NCI-H2196 (cell line): ENCODE data around the gene SLC6A1.

Experiments
- DNase-seq: peaks from one replicate; lab custom pipeline; 2025; ENCODE audit not compliant: unreplicated experiment; lab: John Stamatoyannopoulos, UW

Gene SLC6A1

DNA sequence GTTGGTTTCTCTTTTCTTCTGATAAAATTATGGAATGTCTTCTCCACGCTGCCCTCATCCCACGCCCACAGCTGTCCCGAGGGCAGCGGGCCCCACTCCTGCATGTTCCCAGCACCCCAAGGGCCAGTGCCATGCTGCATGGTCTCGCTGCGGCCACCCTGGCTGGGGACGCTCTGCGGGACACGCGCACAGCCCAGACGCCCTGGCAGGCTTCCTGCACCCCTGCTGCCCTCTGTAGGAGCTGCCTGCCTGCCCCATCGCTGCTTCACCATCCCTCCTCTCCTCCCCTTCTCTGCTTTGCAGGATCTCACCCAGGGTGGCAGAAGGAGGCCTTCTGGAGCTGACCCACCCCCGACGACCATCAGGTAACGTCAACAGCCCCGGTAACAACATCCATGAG, 22.8 kb downstream of the SLC6A1 start:
- no peak for DNase-seq

DNA sequence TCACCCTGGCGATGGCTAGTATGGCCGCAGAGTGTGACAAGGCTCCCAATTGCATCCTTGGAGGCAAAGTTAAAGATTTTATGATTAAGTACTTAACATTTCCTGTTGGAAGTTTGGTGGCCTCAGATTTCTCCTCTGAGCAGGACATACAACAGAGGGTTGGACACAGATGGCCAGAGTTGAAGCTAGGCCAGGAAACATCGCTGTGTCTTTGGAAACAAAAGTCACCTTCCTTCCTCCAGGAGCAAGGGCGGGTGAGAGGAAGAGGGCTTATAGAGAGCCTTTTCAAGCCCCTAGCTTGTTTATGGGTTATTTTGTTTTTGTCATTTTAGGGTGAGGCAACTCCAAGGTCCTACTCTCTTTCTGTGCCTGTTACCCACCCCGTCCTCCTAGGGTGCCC, 24.2 kb downstream of the SLC6A1 start:
- no peak for DNase-seq

DNA sequence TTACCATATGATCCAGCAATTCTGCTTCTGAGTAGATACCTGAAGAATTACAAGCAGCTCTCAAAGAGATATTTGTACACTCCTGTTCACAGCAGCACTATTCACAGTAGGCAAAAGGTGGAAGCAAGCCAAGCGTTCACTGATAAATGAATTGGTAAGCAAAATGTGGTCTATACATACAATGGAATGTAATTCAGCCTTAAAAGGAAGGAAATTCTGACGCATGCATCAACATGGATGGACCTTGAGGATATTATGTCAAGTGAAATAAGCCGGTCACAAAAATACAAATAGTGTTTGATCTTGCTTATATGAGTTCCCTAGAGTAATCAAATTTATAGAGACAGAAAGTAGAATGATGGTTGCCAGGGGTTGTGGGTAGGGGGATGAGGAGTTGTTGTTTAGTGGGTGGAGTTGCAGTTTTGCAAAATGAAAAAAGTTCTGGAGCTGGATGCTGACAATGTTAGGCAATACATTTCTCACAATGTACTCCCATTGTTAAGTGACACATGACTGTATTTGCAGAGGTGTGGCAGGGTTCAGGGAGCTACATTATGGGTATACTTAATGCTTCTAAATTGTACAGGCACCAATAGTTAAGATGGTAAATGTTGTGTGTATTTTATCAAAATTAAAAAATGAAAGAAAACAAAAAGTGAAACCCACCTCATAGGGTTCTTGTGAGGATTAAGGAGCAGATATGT, 26.7 kb downstream of the SLC6A1 start:
- DNase-seq, result no peak

DNA sequence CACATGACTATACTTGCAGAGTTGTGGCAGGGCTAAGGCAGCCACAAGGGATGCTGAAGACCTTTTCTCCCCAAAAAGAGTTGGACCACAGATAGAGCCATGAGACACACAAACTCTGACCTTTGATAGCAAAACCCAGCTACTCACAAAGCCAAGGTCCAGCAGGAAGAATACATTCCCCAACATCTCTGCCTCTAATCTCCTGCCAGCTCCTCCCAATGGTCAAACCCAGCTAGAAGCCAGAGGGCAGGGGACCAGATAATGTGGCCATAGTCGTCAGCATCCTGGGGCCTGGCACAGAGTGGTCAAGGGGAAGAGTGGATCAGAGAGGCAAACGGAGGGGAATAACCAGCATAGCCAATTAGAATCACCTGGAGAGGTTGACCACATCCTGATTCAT, 28.2 kb downstream of the SLC6A1 start:
- no peak for DNase-seq

DNA sequence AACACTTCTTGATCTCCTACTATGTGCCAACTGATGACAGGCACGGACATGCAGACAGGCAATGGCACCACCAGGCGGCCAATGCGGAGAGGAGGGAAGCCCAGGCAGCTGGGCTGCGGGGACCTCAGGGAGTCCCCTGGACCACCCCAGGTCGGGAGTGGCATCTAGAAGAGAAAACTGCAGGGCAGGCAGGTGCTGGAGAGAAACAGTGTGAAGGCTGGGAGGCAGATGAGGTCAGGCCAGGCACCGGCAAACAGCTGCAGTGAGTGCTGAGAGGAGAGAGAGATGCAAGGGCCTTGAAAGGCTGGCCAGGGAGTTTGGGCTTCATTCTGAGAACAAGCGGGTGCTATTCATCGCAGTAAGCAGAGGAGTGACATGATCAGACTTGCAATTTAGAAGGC, 29.1 kb downstream of the SLC6A1 start:
- DNase-seq, result no peak

DNA sequence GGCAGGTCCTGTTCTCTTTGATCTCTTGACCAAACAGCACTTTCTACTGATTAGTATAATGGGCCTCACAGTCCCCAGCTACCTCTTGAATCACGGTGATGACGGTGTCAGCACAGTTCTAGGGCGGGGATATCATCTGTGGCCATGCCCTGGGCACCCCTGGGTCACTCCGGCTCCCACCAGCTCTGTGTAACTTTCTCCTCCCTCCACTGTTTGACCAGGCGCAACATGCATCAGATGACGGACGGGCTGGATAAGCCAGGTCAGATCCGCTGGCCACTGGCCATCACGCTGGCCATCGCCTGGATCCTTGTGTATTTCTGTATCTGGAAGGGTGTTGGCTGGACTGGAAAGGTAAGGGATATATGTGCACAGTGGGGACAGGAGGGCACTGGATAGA, 29.6 kb downstream of the SLC6A1 start:
- DNase-seq, result no peak

DNA sequence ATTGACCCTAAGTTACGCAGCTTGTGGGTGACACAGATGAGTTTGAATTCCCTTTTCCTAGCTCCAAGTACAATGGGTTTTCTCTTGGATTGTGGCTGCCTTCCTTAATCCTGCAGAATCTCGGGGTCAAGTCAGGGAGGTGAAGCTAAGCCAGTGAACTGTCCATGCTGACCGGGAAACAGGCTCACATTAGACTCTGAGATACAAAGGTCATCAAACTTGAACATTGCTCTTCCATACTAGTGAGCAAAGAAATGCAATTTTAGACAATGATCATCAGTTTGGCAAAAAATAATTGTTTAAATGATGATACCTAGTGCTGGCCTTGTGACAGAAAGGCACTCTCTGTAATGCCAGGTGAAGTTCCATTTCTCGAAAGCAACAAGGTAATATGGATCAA, 31.6 kb downstream of the SLC6A1 start:
- DNase-seq, result no peak

DNA sequence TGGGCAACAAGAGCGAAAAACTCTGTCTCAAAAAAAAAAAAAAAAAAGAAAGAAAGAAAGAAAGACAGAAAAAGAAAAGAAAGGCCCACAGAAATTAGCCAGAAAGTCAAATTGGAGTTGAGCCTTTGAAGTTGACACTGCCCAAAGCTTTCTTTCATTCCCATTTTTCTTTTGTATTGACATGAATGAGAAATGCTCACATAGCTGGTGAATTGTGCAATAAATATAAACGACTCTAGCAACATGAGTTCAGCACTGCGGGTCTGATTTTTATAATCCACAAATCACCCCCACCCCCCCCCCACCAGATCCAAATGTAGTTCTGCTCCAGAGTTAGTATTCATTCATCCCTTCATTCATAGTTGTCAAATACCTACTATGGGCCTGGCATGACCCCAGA, 37.4 kb downstream of the SLC6A1 start:
- DNase-seq, result no peak

DNA sequence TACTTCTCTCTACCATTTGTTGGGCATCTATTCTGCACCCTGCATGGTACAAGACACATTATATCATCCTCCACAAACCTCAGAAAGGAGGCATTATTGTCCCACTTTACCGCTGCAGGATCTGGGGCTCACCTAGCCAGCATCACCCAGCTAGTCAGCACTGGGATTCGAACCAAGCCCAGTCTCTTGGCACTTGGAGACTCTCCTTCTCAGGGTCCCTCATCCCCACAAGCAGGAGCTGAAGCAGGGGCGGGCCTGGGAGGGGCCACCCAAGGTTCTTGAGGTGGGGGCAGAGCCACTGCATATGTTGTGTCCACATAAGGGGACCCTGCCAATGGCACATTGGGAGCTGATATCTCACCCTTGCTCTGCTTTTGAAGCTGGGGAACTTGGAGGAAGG, 41.3 kb downstream of the SLC6A1 start:
- DNase-seq, result no peak

DNA sequence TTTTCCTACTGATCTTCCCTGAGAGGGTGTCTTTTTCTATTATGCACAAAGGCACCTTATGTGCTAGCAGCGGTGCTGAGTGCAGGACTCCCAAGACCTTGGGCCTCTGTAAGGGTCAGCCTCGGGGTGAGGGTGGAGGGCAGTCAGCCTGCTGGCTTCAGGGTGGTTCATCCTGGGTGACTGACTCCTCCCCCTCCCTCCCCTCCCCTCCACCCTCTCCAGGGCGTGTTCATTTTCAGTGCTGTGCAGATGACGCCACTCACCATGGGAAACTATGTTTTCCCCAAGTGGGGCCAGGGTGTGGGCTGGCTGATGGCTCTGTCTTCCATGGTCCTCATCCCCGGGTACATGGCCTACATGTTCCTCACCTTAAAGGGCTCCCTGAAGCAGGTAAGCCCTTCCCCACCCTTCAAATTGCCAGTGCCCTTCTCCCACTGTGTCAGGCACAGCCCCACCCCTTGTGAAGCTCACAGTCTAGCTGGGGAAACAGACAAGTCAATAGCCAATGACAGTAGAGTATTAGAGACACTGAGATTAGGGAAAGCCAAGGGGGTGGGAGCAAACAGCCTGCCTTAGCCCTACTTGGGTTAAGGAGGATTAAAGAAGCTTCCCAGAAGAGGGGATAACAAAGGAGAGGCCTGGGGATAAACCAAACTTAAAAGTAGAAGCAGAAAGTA, 41.9 kb downstream of the SLC6A1 start:
- DNase-seq, result no peak

DNA sequence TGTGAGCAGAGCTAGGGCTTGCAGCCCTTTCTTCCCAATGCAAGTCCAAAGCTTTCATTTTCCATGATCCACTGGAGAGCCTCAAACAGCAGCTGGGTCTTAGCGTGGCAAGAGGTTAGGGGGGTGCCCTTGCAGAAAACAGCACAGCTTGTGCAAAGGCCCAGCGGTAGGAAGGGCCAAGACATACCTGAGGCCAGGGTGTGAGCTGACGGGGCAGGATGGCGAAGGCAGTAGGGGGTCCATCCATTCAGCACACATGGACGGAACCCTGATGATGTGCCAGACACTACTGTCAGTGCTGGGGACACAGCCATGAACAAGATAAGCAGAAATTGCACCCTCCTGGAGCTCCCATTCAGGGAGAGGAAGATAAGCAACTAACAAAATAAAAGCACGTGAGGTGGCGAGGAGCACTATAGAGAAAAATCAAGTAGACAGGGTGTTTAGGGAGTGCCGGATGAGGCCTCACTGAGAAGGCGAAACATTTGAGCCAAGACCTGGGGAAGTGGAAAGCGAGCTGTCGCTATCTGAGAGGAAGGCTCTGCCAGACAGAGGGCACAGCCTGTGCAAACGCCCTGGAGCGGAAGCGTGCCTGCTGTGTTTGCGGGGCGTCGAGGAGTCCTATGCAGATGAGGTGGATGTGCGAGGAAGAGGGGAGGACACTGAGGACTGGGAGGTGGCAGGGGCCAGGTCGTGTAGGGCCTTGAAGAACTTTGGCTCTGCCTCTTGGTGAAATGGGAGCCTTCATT, 43.4 kb downstream of the SLC6A1 start:
- no peak for DNase-seq

DNA sequence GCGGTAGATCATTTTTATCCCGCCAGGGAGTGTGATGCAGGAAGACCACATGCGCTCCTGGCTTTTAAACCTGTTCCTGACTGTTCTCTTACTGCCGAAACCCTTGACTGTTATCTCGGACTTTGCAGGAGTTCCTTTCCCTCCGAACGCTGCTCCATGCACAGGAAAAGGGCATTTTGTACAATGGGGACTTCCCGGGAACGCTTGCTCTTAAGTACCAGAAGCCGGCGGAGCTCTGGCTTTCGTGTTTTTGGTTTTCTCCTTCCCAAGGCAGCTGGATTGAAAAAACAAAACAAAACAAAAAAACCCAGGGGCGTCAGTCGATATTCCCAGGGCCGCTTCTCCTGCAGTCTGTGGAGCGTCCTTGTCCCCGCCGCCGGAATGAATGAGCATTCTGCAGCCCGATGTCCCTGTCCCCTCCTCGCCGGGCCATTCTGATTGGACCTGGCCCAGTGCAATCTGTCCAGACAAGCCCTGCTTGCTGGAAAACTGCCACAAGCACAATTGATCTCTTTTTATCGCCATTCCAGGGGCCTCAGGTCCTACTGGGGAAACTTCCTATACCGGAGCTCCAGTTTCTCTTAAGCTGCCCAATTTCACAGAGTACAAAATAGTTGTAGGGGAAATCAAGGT, 44.8 kb downstream of the SLC6A1 start:
- DNase-seq, result no peak

DNA sequence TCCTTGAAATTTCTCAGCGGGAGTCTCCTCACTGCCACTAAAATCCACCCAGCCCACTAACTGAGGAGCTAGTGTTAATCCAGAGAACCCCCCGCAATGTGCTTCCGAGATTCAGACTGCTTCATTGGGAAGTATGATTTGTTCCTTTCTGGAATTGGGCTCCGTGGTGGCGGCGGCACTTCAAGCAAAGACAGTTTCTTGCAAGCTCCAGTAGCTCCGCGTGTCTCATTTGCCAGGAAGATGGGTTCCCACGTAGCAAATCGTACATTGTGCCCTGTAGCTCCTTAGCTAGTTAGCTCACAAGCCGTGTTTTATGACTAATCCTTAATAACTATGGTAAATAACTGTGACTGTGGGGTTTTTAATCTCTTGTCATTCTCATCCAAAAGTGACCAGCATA, 45.4 kb downstream of the SLC6A1 start:
- no peak for DNase-seq

DNA sequence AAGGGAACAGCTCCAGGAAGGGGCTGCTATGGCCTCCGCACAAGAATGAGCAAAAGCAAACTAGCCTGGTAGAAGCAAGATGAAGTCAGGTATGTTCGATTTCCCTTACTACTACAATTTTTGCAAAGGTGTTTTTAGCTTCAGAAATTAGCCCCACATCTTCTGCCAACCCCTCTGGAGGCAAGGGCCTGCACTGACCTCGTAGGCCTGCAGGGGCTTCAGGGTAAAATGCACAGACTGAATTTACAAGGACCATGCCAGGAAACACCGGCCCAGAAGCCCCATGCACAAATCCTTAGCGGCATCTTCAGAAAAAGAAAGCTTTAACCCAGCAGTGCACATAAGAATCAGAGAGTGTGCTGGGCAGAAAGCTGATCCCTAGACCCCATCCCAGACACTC, 53.0 kb downstream of the SLC6A1 start:
- DNase-seq, result no peak

DNA sequence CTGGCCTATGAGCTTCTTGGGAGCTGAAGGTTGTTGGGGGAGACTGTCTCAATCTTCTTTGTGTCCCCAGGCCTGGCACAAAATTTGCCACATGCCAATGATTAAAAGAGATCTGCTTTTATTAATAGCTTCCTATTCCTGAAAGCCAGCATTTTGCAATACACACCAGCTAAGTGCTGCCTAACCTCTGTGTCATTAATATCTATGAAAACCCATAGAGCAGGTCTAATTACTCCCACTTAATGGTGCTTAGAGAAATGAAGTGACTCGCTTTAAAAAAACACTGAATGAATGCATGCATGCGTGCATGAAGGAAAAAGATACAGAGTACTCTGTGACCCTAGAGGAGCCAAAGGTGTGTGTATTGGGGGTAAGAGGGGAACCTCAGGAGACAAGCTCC, 55.0 kb downstream of the SLC6A1 start:
- no peak for DNase-seq

DNA sequence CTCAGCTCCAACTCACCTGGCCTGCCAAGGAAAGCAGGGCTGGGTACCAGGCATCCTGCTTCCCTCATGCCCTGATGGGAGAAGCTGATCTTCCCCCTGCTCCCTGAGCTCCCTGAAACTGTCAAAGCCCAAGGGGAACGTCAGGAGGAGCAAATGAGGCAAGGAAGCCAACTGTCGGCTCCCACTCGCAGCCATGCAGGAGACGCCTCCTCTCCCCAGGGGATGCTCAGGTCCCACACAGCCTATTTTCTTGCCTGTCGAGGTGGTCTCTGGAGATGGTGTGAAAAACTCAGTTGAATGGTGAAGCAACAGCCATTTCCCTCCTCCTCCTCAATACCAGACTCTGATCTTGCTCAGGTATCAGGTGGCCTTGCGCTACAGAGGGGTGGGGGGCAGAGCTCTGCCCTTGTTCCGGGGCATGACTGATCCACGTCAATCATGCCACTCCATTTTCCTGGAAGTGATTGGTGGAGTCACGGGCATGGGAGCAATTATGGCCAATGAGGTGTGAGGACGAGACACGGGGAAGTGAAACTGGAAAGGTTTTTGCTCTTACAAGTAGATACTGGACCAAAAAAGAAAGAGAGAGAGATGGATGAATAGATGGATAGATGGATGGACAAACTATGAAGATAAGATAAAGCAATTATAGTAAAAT, 58.2 kb downstream of the SLC6A1 start:
- no peak for DNase-seq

DNA sequence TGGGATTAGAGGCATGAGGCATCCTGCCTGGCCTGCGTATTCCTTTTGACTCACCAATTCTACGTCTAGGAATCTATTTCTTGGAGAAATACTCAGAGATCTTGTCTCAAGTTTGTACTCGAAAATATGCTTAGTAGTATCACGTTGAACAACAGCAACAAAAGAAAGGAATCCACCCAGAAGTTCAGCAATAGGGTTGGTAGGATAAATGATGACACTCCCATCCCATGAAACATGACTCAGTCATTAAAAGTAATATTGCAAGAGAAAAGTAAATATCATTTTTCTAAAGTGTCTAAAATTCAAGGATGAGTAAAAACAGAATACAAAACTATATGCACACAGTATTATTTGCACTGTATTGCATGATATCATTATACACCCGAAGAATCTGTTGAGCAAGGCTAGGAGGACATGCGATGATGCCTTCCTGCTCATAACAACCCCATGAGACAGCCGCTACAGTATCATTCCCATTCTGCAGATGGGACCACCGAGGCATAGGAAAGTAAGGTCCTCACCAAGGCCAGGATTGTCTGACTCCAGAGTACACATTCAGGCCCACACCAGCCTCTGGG, 61.5 kb downstream of the SLC6A1 start:
- DNase-seq, result no peak

DNA sequence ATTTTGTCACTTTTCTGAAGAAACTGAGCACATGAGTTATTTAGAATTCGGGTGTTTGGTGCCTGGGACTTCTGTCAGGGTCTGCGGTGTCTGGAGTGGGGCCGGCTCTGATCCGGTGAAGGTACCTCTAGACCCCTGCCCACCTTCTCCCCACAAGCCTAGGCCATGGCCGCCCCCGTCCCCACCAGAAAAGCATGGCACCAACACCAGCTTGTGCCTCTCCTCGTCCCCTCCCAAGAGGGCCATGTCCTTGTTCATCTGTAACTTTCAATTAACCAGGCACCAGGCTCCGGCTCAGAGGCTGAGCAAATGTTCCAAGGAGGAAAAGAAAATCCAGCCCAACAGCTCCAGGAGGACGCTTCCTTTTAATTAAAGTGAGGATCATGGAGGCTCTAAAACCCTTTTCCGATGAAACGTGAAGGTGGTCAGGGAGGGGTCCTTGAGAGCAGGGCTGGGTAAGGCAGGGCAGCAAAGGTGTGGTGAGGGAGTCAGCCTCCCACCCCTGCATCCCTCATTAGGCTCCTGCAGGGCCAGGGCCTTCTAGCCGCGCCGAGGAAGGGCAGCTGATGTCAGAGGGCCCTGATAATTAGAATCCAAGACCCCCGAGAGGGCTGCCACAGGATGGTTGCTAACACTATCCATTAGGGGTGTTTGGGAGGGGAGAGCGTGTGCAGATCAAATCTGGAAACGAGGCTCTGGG, 62.3 kb downstream of the SLC6A1 start:
- DNase-seq, result no peak

DNA sequence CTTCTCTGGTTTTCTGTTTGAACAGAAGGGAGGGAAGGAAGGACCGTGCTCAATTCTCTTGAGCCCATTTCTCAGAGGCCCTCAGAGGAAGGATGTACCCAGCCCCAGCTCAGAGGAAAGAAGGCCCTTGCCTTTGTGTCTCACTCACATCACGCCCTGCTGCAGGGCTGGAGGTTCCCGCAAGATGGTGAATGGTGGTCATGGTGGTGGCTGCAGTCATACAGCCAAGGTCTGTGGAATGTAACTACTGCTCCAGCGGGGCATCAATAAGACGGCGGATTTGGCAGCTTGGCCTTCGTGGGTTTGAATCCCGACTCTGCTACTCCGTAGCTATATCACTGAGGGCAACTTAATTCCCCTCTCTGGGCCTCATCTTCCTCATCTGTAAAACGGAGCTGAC, 62.9 kb downstream of the SLC6A1 start:
- no peak for DNase-seq

DNA sequence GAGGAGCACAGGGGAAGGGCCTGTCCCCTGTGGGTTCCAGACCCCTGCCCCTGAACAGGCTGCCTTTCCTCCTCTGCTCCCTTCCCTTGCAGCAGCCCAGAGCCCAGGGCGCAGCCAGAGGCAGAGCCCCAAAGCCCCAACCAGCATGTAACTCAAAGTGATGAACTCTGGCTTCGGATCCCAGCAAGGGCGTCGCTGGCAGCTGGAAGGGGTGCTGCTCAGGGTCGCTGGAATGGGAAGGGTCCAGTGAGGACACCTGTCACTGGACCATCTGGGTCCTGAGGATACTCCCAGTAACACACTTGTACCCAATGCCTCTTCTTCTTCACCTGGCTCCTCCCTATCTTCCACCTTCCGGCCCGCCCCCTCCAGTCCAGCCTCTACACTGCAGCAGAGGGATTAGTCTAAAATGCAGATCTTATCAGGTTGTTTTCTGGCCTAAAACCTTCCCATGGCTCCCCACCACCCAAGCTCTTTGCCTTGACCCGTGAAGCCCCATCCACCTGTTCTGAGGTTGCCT, 64.0 kb downstream of the SLC6A1 start:
- DNase-seq, result no peak
